ENCODE results near the gene PFDN6.
A peak's percentile ranks its signal among the peaks of the same experiment; 100 is the strongest.

Gene PFDN6

GRCh38 chr6:33295621-33296369 is 6.4 kb downstream of the PFDN6 start:
- no peak for DNase-seq (ENCODE audit: low spot score)

- no peak for DNase-seq (ENCODE audit: low spot score)
Measured at GRCh38 chr6:33296797-33297405, 7.5 kb downstream of the PFDN6 start.

GRCh38 chr6:33297406-33297955 is 8.1 kb downstream of the PFDN6 start:
- no peak for DNase-seq (ENCODE audit: low spot score)

GRCh38 chr6:33297956-33298772 is 8.8 kb downstream of the PFDN6 start:
- DNase-seq (ENCODE audit: low spot score), result peak; percentile 90

- no peak for DNase-seq (ENCODE audit: low spot score)
Measured at GRCh38 chr6:33298773-33299236, 9.4 kb downstream of the PFDN6 start, which contains the start of gene RGL2. RGL2 (minus strand) TSS chr6:33298942; CDS start chr6:33298610, 332 bp downstream.

- peak; percentile 95 for DNase-seq (ENCODE audit: low spot score)
Measured at GRCh38 chr6:33299237-33299944, 10.0 kb downstream of the PFDN6 start.

- DNase-seq (ENCODE audit: low spot score), result no peak
Measured at GRCh38 chr6:33301877-33302276, 12.5 kb downstream of the PFDN6 start.

GRCh38 chr6:33304216-33304615 is 14.8 kb downstream of the PFDN6 start:
- no peak for DNase-seq (ENCODE audit: low spot score)

GRCh38 chr6:33305052-33305451 is 15.7 kb downstream of the PFDN6 start:
- no peak for DNase-seq (ENCODE audit: low spot score)

- no peak for DNase-seq (ENCODE audit: low spot score)
Measured at GRCh38 chr6:33306356-33306755, 17.0 kb downstream of the PFDN6 start.

- DNase-seq (ENCODE audit: low spot score), result peak; percentile 89
Measured at GRCh38 chr6:33312361-33313104, 23.1 kb downstream of the PFDN6 start.

GRCh38 chr6:33313105-33313708 is 23.8 kb downstream of the PFDN6 start:
- no peak for DNase-seq (ENCODE audit: low spot score)

GRCh38 chr6:33313709-33314514 is 24.5 kb downstream of the PFDN6 start, which contains the start of gene TAPBP:
TAPBP (minus strand) TSS chr6:33314078; CDS start chr6:33314041, 37 bp downstream.
- no peak for DNase-seq (ENCODE audit: low spot score)

- peak; percentile 69 for DNase-seq (ENCODE audit: low spot score)
Measured at GRCh38 chr6:33314515-33314942, 25.1 kb downstream of the PFDN6 start.

- no peak for DNase-seq (ENCODE audit: low spot score)
Measured at GRCh38 chr6:33314943-33315792, 25.8 kb downstream of the PFDN6 start.

GRCh38 chr6:33315793-33316602 is 26.6 kb downstream of the PFDN6 start:
- DNase-seq (ENCODE audit: low spot score), result no peak

- no peak for DNase-seq (ENCODE audit: low spot score)
Measured at GRCh38 chr6:33316603-33317418, 27.4 kb downstream of the PFDN6 start.

Data from COLO829 (cell line).